Prostate gland (tissue), 2 donors: ENCODE measurements around the gene SLFN13. TPM values are rescaled to one million over a fixed set of nuclear protein-coding genes. Genes with fewer than 3 reads are reported as not detected.
"Not testable (repeated sequence)": the region's sequence is repeated elsewhere in the genome, so short reads cannot be mapped to it uniquely, and the experiment has no call there.

Experiments used
- DNase-seq: peaks from one replicate; pipeline ENCODE4 v3.0.0-alpha.2; 2019; ENCODE audit warnings: low spot score
- H3K27ac ChIP-seq, 2 donors: fragments of 200-600 bp; sonication (generic); 2 replicates each; pipeline ENCODE4 v1.5.1; 2017 to 2019
- H3K27me3 ChIP-seq: fragments of 200-600 bp; sonication (generic); replicated peaks from 2 replicates; pipeline ENCODE4 v1.5.1; 2019; ENCODE audit not compliant: insufficient read depth
- H3K36me3 ChIP-seq, 2 donors: fragments of 200-600 bp; sonication (generic); 1 replicate in 1 of 2; 2 replicates in 1 of 2; pipeline versions ENCODE4 v1.5.1 to v1.8.1; 2017 to 2019
- H3K4me1 ChIP-seq: fragments of 200-600 bp; sonication (generic); replicated peaks from 2 replicates; pipeline ENCODE4 v1.5.1; 2019
- H3K4me3 ChIP-seq, 2 donors: fragments of 200-600 bp; sonication (generic); 2 replicates each; pipeline ENCODE4 v1.5.1; 2017 to 2019
- H3K9me3 ChIP-seq: fragments of 200-600 bp; sonication (generic); 2 replicates; pipeline ENCODE4 v1.5.1; 2017
- POLR2A ChIP-seq: fragments of 450-650 bp; IDR thresholded peaks from one replicate; pipeline ENCODE4 v1.6.1; 2016; ENCODE audit warnings: antibody characterized with exemption, mild to moderate bottlenecking
- POLR2AphosphoS5 ChIP-seq: sonication (generic); formaldehyde crosslinking; IDR thresholded peaks from one replicate; pipeline ENCODE4 v1.6.1; 2017; ENCODE audit warnings: antibody characterized with exemption
- WGBS: methylation state at CpG from one replicate; pipeline ENCODE4 v1.1.5; 2018; 5-methylcytosine and 5-hydroxymethylcytosine counted together
- intact Hi-C: fragments of 100-400 bp; cut with DNase I; formaldehyde crosslinking; loops from one replicate; pipeline ENCODE4 v1.14.2; 2022
- total RNA-seq, 2 donors: library from RNA; depleted of rRNA; stranded (reverse); fragments of >200 nt; gene quantifications; one replicate each; pipeline ENCODE4 v1.1.0, GENCODE V29; 2016
- TF ChIP-seq, protein P1 (sequence below), 4 experiments: fragments of 200-600 bp in 2 of 4; fragments of 450-650 bp in 2 of 4; sonication (generic) in 2 of 4; IDR thresholded peaks; 1 replicate in 3 of 4; 2 replicates in 1 of 4; pipeline ENCODE4 v1.5.1; 2016 to 2019; ENCODE audit warnings: antibody characterized with exemption in 4 of 4, mild to moderate bottlenecking in 2 of 4, moderate library complexity in 2 of 4

Gene SLFN13
- total RNA-seq, 2 donors from 2014 or later, result 4.1 to 10.5 TPM

DNA sequence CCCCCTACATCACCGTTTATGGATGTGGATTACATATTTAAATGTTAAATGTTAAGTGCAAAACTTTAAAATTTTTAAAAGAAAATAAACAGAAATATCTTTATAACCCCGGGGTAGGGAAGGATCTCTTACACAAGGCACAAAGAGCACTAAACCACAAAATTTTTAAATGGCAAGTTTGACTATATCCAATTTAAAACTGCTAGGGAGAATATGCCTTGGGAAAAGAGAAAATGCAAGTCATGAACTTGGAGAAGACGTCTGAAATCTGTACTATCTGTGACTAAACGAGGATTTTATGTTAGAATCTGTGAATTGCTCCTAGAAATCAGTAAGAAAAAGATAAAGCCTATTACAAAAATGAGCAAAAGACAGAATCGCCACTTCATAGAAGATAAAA lies 28.7 kb upstream of the SLFN13 start:
- H3K4me1 ChIP-seq, result no peaks in the 10 kb centered on the region
- intact Hi-C loops, result no loop called here
- 56% methylated on average over 5 of the region's 5 CpGs for WGBS
- H3K36me3 ChIP-seq, result no peaks in the 10 kb centered on the region
- no peaks in the 10 kb centered on the region for H3K27me3 ChIP-seq
- H3K4me3 ChIP-seq, result no peak overlapping the region
- DNase-seq, result no peak
- H3K9me3 ChIP-seq, result no peaks in the 10 kb centered on the region
- TF ChIP-seq, protein P1, sequence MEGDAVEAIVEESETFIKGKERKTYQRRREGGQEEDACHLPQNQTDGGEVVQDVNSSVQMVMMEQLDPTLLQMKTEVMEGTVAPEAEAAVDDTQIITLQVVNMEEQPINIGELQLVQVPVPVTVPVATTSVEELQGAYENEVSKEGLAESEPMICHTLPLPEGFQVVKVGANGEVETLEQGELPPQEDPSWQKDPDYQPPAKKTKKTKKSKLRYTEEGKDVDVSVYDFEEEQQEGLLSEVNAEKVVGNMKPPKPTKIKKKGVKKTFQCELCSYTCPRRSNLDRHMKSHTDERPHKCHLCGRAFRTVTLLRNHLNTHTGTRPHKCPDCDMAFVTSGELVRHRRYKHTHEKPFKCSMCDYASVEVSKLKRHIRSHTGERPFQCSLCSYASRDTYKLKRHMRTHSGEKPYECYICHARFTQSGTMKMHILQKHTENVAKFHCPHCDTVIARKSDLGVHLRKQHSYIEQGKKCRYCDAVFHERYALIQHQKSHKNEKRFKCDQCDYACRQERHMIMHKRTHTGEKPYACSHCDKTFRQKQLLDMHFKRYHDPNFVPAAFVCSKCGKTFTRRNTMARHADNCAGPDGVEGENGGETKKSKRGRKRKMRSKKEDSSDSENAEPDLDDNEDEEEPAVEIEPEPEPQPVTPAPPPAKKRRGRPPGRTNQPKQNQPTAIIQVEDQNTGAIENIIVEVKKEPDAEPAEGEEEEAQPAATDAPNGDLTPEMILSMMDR (IDR thresholded peaks at IDR 0.05), result no peak
- TF ChIP-seq POLR2AphosphoS5 (no peak), POLR2A (no peak)
- H3K27ac ChIP-seq, result no peak overlapping the region

DNA sequence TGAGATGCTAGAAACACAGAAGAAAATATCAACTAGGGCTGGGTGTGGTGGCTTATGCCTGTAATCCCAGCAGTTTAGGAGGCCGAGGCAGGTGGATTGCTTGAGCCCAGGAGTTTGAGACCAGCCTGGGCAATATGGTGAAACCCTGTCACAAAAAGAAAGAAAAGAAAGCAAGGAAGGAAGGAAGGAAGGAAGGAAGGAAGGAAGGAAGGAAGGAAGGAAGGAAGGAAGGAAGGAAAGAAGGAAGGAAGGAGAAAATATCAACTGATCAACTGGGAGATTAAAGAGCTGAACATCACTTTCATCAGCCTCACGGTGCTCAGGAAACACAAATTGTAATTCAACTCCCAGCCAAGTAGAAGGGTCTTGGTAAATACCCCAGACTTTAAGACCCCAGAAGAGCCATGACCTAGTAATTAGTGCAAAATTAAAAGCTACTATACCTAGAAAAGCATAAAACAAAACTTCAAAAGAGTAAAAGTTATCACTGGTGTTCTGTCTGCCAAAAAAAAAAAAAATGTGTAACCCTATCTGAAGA lies 27.8 kb upstream of the SLFN13 start:
- Histone ChIP-seq H3K4me3 (no peak overlapping the region), H3K27me3 (no peaks in the 10 kb centered on the region), H3K27ac (no peak overlapping the region), H3K36me3 (no peaks in the 10 kb centered on the region), H3K9me3 (no peaks in the 10 kb centered on the region), H3K4me1 (no peaks in the 10 kb centered on the region)
- DNase-seq, result no peak
- TF ChIP-seq POLR2A (no peak), POLR2AphosphoS5 (no peak)
- TF ChIP-seq, protein P1 (IDR thresholded peaks at IDR 0.05), result no peak
- 59% methylated on average over 2 of the region's 2 CpGs for WGBS
- intact Hi-C loops, result no loop called here

DNA sequence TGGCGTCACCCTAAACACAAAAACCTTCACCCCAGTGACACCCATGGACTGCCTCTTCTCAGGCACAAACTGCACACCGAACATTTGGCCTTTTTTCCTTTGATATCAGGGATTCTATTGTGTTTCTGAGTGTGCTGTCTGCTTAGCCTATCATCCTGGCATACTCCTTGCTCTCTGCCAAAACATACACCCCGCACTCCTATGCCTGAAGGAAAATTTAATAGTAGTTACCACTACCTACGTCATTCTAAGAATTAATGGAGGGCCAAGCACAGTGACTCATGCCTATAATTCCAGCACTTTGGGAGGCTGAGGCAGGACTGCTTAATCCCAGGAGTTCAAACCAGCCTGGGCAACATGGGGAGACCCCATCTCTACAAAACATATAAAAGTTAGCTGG lies 19.9 kb upstream of the SLFN13 start:
- Histone ChIP-seq H3K9me3 (no peaks in the 10 kb centered on the region), H3K36me3 (no peaks in the 10 kb centered on the region), H3K4me3 (no peak overlapping the region), H3K4me1 (no peaks in the 10 kb centered on the region), H3K27ac (no peak overlapping the region), H3K27me3 (no peaks in the 10 kb centered on the region)
- no peak for TF ChIP-seq POLR2AphosphoS5
- no peak for TF ChIP-seq POLR2A
- TF ChIP-seq, protein P1 (IDR thresholded peaks at IDR 0.05), result no peak
- intact Hi-C loops, result no loop called here
- no peak for DNase-seq
- 72% methylated on average over 4 of the region's 4 CpGs for WGBS

DNA sequence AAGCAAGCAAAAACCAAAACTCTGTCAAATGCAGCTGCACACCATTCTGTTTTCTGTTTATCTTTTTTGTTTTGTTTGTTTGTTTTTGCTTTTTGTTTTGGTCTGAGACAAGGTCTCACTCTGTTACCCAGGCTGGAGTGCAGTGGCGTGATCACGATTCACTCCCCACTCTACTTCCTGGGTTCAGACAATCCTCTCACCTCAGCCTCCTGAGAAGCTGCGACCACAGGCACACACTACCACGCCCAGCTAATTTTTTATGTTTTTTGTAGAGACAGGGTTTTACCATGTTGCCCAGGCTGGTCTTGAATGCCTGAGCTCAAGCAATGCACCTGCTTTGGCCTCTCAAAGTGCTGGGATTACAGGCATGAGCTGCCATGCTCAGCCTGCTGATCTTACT lies 19.3 kb upstream of the SLFN13 start:
- Histone ChIP-seq H3K4me3 (no peak overlapping the region), H3K27me3 (no peaks in the 10 kb centered on the region), H3K27ac (no peak overlapping the region), H3K36me3 (no peaks in the 10 kb centered on the region), H3K9me3 (no peaks in the 10 kb centered on the region), H3K4me1 (no peaks in the 10 kb centered on the region)
- no peak for TF ChIP-seq POLR2A
- TF ChIP-seq, protein P1 (IDR thresholded peaks at IDR 0.05), result no peak
- no peak for TF ChIP-seq POLR2AphosphoS5
- intact Hi-C loops, result no loop called here
- no peak for DNase-seq
- 69% methylated on average over 4 of the region's 4 CpGs for WGBS

DNA sequence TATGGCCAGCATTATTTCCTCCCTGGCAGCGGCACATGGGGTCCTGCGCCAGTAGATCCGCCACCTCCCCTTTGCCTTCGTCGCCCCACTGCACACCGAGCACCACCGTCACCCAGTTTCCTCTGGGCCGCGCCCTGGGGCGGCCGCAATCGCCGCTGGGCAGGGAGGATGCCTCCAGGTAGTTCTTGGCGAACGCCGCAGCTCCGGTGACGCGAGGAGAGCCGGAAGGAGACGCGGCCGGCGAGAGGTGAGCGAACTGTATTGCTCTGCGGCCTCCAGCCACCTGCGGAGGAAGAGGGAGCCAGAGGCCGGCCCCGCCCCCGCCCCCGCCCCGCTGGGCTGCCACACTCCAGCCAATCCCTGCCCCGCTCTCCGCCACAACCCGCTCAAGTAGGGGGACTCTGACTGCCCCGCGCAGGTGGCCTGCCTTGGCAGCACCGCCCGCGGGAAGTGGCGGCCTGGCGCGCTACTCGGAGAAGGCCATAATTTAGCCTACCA lies 11.8 kb upstream of the SLFN13 start:
- no peaks in the 10 kb centered on the region for H3K27me3 ChIP-seq
- no peaks in the 10 kb centered on the region for H3K9me3 ChIP-seq
- no peak overlapping the region for H3K27ac ChIP-seq
- peak overlapping the region; percentile 15 to 22 for H3K4me3 ChIP-seq
- DNase-seq, result peak; percentile 39
- H3K36me3 ChIP-seq, result no peaks in the 10 kb centered on the region
- WGBS, result 6% methylated on average over 35 of the region's 44 CpGs
- H3K4me1 ChIP-seq, result no peaks in the 10 kb centered on the region
- TF ChIP-seq POLR2A, result peak; percentile 31
- TF ChIP-seq, protein P1 (IDR thresholded peaks at IDR 0.05), result no peak
- intact Hi-C loops, result no loop called here

DNA sequence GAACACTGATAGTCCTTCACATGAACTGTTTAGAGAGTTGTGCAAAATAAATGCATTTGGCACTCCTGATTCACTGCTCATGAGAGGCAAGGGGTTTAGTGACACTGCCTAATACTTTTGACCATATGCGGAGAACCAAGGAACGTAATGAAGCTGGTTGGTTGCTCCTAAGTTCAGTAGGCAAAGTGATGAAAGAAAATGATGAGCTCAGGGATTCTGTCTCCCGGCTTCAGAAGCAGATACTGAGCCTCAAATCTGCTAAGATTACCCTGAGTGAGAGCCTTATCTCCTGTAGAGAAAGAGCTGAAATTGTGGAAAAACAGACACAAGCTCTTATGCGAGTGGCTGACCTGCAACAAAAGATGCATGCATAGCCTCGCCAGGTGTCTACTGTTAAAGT lies 5.5 kb upstream of the SLFN13 start:
- WGBS, result 93% methylated on average over 5 of the region's 5 CpGs
- H3K36me3 ChIP-seq, H3K27ac ChIP-seq, H3K4me3 ChIP-seq, H3K9me3 ChIP-seq, H3K4me1 ChIP-seq, DNase-seq, intact Hi-C loops, H3K27me3 ChIP-seq: not testable (repeated sequence)
